IMR-90 (cell line): Measurements from ENCODE around the gene MBOAT2.

Source experiments
- MAZ ChIP-seq: IDR thresholded peaks from 2 replicates; pipeline ENCODE4 v1.6.1; 2012; ENCODE audit warnings: low read depth, mild to moderate bottlenecking, low read length, improper control_type of control experiment, moderate library complexity, borderline replicate concordance
- POLR2A ChIP-seq: IDR thresholded peaks from 2 replicates; pipeline ENCODE4 v1.6.1; 2012; ENCODE audit warnings: mild to moderate bottlenecking, low read depth, low read length
- RAD21 ChIP-seq: IDR thresholded peaks from 2 replicates; pipeline ENCODE4 v1.6.1; 2012; ENCODE audit warnings: low read length, improper control_type of control experiment
- SMC3 ChIP-seq: fragments of 150-350 bp; IDR thresholded peaks from 2 replicates; pipeline ENCODE4 v1.6.1; 2016; ENCODE audit warnings: low read depth, mild to moderate bottlenecking, antibody characterized with exemption, low read length, moderate library complexity
- TF ChIP-seq, protein P1 (sequence below): conservative IDR thresholded peaks from 2 replicates; pipeline ENCODE4 v1.5.1; 2012; ENCODE audit warnings: mild to moderate bottlenecking, low read depth, low read length, improper control_type of control experiment

GRCh38 chr2:9010866-9011265, 7.4 kb upstream of the MBOAT2 start:
- TF ChIP-seq, protein P1, sequence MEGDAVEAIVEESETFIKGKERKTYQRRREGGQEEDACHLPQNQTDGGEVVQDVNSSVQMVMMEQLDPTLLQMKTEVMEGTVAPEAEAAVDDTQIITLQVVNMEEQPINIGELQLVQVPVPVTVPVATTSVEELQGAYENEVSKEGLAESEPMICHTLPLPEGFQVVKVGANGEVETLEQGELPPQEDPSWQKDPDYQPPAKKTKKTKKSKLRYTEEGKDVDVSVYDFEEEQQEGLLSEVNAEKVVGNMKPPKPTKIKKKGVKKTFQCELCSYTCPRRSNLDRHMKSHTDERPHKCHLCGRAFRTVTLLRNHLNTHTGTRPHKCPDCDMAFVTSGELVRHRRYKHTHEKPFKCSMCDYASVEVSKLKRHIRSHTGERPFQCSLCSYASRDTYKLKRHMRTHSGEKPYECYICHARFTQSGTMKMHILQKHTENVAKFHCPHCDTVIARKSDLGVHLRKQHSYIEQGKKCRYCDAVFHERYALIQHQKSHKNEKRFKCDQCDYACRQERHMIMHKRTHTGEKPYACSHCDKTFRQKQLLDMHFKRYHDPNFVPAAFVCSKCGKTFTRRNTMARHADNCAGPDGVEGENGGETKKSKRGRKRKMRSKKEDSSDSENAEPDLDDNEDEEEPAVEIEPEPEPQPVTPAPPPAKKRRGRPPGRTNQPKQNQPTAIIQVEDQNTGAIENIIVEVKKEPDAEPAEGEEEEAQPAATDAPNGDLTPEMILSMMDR = no peak
- TF ChIP-seq RAD21 = no peak
- TF ChIP-seq POLR2A = no peak
- TF ChIP-seq SMC3 = no peak
- no peak for TF ChIP-seq MAZ
